Thoracic aorta (tissue), 2 donors: Measurements from ENCODE around the gene C1S. TPM values are rescaled to one million over a fixed set of nuclear protein-coding genes. Genes with fewer than 3 reads are reported as not detected.
A peak's percentile ranks its signal among the peaks of the same experiment; 100 is the strongest.

Experiments
- ATAC-seq: fragments of 150-250 bp; one replicate; pipeline ENCODE4 v1.8.0; 2017; ENCODE audit warnings: low read depth; ENCODE audit not compliant: insufficient number of reproducible peaks, low FRiP score
- DNase-seq: peaks from one replicate; pipeline ENCODE4 v3.0.0-alpha.2; 2020; ENCODE audit warnings: low spot score
- H3K27ac ChIP-seq, 2 donors: fragments of 200-600 bp; sonication (generic); 1 replicate in 1 of 2; 2 replicates in 1 of 2; pipeline ENCODE4 v1.5.1; 2016; ENCODE audit warnings: mild to moderate bottlenecking in 2 of 2, moderate library complexity in 2 of 2
- H3K27me3 ChIP-seq: fragments of 200-600 bp; sonication (generic); replicated peaks from 2 replicates; pipeline ENCODE4 v1.6.0; 2016; ENCODE audit warnings: mild to moderate bottlenecking; ENCODE audit not compliant: insufficient read depth
- H3K36me3 ChIP-seq: fragments of 200-600 bp; sonication (generic); one replicate; pipeline ENCODE4 v1.5.1; 2016
- H3K4me1 ChIP-seq, 2 donors: fragments of 200-600 bp; sonication (generic); 1 replicate in 1 of 2; 2 replicates in 1 of 2; pipeline versions ENCODE4 v1.5.1 to v1.6.0; 2016; ENCODE audit warnings: low read depth in 2 of 2, mild to moderate bottlenecking in 1 of 2; ENCODE audit not compliant: control insufficient read depth in 1 of 2
- H3K4me3 ChIP-seq: fragments of 200-600 bp; sonication (generic); 2 replicates; pipeline ENCODE4 v1.5.1; 2016; ENCODE audit warnings: mild to moderate bottlenecking
- H3K9me3 ChIP-seq: fragments of 200-600 bp; sonication (generic); 2 replicates; pipeline ENCODE4 v1.5.1; 2016
- total RNA-seq, 2 donors: library from RNA; depleted of rRNA; stranded (reverse); fragments of >200 nt; gene quantifications; one replicate each; pipeline versions ENCODE4 v1.1.0 to v1.2.3, GENCODE V29; 2016
- TF ChIP-seq, protein P1 (sequence below): fragments of 200-600 bp; sonication (generic); IDR thresholded peaks from one replicate; pipeline ENCODE4 v1.5.1; 2019; ENCODE audit warnings: antibody characterized with exemption

The C1S gene
- total RNA-seq, 2 donors from 2014 or later: 456 to 715 TPM

- no peaks in the 10 kb centered on the region for H3K9me3 ChIP-seq
- peaks cover 20% of the 10 kb centered on the region for H3K36me3 ChIP-seq
- no peak for ATAC-seq
- no peaks in the 10 kb centered on the region for H3K27me3 ChIP-seq
- H3K4me1 ChIP-seq: peaks cover 17 to 36% of the 10 kb centered on the region in 2 donors
- peak overlapping the region; percentile 84 for H3K27ac ChIP-seq
- TF ChIP-seq, protein P1, sequence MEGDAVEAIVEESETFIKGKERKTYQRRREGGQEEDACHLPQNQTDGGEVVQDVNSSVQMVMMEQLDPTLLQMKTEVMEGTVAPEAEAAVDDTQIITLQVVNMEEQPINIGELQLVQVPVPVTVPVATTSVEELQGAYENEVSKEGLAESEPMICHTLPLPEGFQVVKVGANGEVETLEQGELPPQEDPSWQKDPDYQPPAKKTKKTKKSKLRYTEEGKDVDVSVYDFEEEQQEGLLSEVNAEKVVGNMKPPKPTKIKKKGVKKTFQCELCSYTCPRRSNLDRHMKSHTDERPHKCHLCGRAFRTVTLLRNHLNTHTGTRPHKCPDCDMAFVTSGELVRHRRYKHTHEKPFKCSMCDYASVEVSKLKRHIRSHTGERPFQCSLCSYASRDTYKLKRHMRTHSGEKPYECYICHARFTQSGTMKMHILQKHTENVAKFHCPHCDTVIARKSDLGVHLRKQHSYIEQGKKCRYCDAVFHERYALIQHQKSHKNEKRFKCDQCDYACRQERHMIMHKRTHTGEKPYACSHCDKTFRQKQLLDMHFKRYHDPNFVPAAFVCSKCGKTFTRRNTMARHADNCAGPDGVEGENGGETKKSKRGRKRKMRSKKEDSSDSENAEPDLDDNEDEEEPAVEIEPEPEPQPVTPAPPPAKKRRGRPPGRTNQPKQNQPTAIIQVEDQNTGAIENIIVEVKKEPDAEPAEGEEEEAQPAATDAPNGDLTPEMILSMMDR: no peak
- H3K4me3 ChIP-seq: peak overlapping the region; percentile 83
- DNase-seq: no peak
Observed at GRCh38 chr12:7091660-7092228, 31.2 kb downstream of the C1S start.

DNA sequence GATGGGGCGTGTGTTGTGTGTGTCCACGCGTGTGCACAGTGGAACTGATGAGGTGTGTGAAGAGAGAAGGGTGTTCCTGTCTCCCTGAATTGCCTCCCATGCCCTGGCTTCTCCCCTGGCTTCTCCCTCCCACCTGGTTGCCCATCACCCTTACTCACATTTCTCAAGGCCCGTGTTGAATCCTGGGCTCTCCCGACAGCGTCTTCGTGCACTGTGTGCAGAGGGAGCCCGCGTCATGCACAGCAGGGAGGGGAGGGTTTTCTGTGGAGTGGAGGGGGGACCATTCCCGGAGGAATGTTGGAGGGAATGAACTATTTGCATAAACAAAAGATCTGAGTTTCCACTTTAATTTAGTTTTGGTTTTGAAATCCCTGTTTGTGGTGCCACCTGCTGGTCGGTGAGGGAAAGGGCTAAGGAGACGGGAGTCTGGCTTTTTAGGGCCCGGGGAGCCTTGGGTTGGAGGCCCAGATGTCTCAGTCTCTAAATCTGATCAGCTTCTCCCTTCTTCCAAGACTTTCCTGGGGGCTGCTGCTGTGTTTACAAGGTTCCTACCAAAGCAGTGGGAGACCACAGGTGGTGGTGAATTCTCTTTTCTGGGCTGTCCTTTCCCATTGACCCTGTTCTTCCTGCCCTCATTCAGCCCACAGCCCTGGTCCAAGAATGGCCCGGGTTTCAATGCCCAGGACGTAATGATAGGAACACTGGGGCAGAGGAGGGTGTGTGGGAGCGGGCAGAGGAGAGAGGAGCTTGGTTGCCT lies 31.9 kb downstream of the C1S start, which contains the start of gene C1R:
Gene C1R, minus strand, starts transcription at position 217 of the 757 bp plus-strand sequence. Its CDS starts 57 bp downstream, at position 160.
- Histone ChIP-seq H3K4me1 (peaks cover 17 to 36% of the 10 kb centered on the region in 2 donors), H3K27me3 (no peaks in the 10 kb centered on the region), H3K27ac (peak within 1 kb of the TSS; percentile 84), H3K4me3 (peak within 1 kb of the TSS; percentile 83), H3K36me3 (peaks cover 19% of the 10 kb centered on the region), H3K9me3 (no peaks in the 10 kb centered on the region)
- ATAC-seq: peak; percentile 82
- TF ChIP-seq, protein P1: peak; percentile 89
- DNase-seq: peak; percentile 78

DNA sequence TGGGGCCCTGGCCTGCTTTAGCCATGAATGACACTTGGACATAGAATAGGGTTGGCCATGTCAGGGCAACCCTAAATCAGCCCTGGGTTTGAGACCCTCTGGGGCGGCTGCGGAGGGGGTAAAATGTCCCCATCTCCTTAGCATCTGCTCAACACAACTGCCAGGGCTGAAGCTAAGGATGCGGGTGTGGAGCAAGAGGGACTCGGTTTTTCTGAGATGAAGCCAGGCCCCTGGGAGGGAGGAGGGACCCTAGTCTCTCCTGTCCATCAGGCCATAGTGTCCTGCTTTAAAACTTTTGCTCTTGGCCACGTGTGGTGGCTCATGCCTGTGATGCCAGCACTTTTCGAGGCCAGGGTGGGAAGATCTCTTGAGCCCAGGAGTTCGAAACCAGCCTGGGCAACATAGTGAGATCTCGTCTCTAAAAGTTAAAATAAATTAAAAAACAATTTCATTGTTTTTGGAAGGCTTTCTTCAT lies 32.5 kb downstream of the C1S start:
- ATAC-seq (no peak), DNase-seq (no peak)
- Histone ChIP-seq H3K27ac (peak overlapping the region; percentile 84), H3K9me3 (no peaks in the 10 kb centered on the region), H3K36me3 (peaks cover 21% of the 10 kb centered on the region), H3K27me3 (no peaks in the 10 kb centered on the region), H3K4me3 (peak overlapping the region; percentile 83), H3K4me1 (peaks cover 17 to 36% of the 10 kb centered on the region in 2 donors)
- TF ChIP-seq, protein P1: no peak

GRCh38 chr12:7093486-7093885 lies 33.0 kb downstream of the C1S start:
- no peak overlapping the region for H3K27ac ChIP-seq
- no peak overlapping the region for H3K4me3 ChIP-seq
- no peaks in the 10 kb centered on the region for H3K9me3 ChIP-seq
- TF ChIP-seq, protein P1: no peak
- no peaks in the 10 kb centered on the region for H3K27me3 ChIP-seq
- DNase-seq (no peak), ATAC-seq (no peak)
- H3K36me3 ChIP-seq: peaks cover 18% of the 10 kb centered on the region
- H3K4me1 ChIP-seq: peaks cover 17 to 36% of the 10 kb centered on the region in 2 donors

GRCh38 chr12:7093892-7094291 lies 33.4 kb downstream of the C1S start:
- H3K27me3 ChIP-seq: no peaks in the 10 kb centered on the region
- H3K4me3 ChIP-seq: no peak overlapping the region
- TF ChIP-seq, protein P1: no peak
- no peak overlapping the region for H3K27ac ChIP-seq
- peaks cover 17 to 36% of the 10 kb centered on the region in 2 donors for H3K4me1 ChIP-seq
- ATAC-seq (no peak), DNase-seq (no peak)
- peaks cover 14% of the 10 kb centered on the region for H3K36me3 ChIP-seq
- no peaks in the 10 kb centered on the region for H3K9me3 ChIP-seq
